RWPE1 (cell line): Measurements from ENCODE around the gene DSEL.
A peak's percentile ranks its signal among the peaks of the same experiment; 100 is the strongest.

Source experiments
- CTCF ChIA-PET: fragments of 350-600 bp; sonication (Branson Sonifier 250); formaldehyde crosslinking; extraction: SDS; loops from one replicate; lab custom pipeline; 2021; lab: Yijun Ruan, JAX
- POLR2A ChIA-PET: fragments of 400-600 bp; formaldehyde crosslinking; extraction: SDS; loops from one replicate; lab custom pipeline; 2020; ENCODE audit warnings: antibody characterized with exemption; ENCODE audit not compliant: low non-redundant PET; lab: Yijun Ruan, JAX
- DNase-seq: peaks from one replicate; pipeline ENCODE4 v3.0.0; 2012; ENCODE audit warnings: low spot score
- H3K27ac ChIP-seq: fragments of 450-650 bp; 2 replicates; pipeline ENCODE4 v1.5.1; 2017
- CTCF ChIP-seq: fragments of 450-650 bp; conservative IDR thresholded peaks from 2 replicates; pipeline ENCODE4 v1.5.1; 2017; ENCODE audit warnings: low read depth, mild to moderate bottlenecking

The DSEL gene

GRCh38 chr18:67531929-67532328, 15.4 kb upstream of the DSEL start:
- ChIA-PET POLR2A (no interaction called here), CTCF (no interaction called here)
- no peak overlapping the region for H3K27ac ChIP-seq
- no peak for DNase-seq
- no peak for TF ChIP-seq CTCF

- ChIA-PET POLR2A (no interaction called here), CTCF (interaction anchor here (0.7 kb wide), 1 partner anchor 10 kb away, joined by 3 read pairs; no protein-coding TSS in a partner anchor)
- TF ChIP-seq CTCF = no peak
- DNase-seq = peak; percentile 68
- no peak overlapping the region for H3K27ac ChIP-seq
These were observed 9.0 kb upstream of the DSEL start for GRCh38 chr18:67525328-67526099.

GRCh38 chr18:67520351-67520921, 3.9 kb upstream of the DSEL start:
- no peak for TF ChIP-seq CTCF
- POLR2A ChIA-PET = no interaction called here
- H3K27ac ChIP-seq = no peak overlapping the region
- DNase-seq = no peak
- CTCF ChIA-PET = no interaction called here

GRCh38 chr18:67519592-67519991, 3.1 kb upstream of the DSEL start:
- ChIA-PET CTCF (no interaction called here), POLR2A (no interaction called here)
- H3K27ac ChIP-seq = no peak overlapping the region
- TF ChIP-seq CTCF = no peak
- DNase-seq = no peak

- no peak for TF ChIP-seq CTCF
- POLR2A ChIA-PET = no interaction called here
- CTCF ChIA-PET = no interaction called here
- H3K27ac ChIP-seq = no peak overlapping the region
- no peak for DNase-seq
These were observed 2.0 kb upstream of the DSEL start for GRCh38 chr18:67518566-67518965.

- H3K27ac ChIP-seq = peak overlapping the region; percentile 85
- DNase-seq = no peak
- no peak for TF ChIP-seq CTCF
- ChIA-PET CTCF (no interaction called here), POLR2A (no interaction called here)
These were observed 885 bp upstream of the DSEL start for GRCh38 chr18:67517444-67517765.
